ENCODE results near the gene CTRB2.

DNA sequence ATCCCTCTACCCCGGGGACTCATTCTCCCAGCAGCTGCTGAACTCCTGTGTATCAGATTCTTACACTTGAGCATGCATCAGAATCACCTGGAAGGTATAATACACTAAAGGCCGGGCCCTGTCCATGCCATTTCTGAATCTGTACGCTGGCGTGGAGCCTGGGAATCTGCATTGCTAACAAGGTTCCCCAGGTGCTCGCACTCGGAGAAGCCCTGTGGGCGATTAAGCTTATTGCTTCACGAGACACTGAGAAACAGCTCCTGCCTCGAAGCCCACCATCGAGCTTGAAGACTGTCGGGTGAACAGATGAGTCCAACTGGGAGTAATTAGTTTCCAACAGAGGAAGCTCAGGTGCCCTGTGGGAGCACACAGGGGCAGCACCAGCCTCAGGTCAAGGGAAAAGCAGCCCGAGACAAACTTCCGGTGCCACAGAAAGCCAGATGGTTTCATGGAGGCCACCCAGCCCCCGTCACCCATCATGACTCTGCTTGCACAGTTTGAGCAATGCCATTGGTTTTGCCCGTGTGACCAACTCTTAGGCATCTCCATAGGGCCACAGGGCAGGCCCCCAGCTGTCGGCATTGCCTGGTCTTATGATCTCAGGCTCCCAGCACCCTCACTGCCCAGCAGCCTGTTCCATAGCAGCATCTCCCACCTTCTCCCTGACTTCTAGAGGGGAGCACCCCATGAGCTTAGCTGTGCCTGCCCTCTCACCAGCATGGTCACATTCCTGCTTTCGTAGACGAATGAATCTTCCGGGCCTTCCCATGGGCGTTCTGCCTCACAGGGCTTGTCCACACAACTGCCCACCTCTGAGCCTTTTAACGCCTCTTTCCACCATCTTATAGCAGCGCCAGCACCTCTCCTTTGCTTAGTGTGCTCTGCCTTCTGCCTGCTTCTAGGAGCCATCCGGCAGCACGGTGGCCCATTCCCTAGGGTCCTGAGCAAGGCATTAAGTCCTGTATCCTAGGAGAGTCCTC, 10.9 kb downstream of the CTRB2 start:
- TF ChIP-seq EZH2 (IDR thresholded peaks at IDR 0.05; ENCODE audit: borderline replicate concordance, low read length): no peak
- TF ChIP-seq, protein P1, sequence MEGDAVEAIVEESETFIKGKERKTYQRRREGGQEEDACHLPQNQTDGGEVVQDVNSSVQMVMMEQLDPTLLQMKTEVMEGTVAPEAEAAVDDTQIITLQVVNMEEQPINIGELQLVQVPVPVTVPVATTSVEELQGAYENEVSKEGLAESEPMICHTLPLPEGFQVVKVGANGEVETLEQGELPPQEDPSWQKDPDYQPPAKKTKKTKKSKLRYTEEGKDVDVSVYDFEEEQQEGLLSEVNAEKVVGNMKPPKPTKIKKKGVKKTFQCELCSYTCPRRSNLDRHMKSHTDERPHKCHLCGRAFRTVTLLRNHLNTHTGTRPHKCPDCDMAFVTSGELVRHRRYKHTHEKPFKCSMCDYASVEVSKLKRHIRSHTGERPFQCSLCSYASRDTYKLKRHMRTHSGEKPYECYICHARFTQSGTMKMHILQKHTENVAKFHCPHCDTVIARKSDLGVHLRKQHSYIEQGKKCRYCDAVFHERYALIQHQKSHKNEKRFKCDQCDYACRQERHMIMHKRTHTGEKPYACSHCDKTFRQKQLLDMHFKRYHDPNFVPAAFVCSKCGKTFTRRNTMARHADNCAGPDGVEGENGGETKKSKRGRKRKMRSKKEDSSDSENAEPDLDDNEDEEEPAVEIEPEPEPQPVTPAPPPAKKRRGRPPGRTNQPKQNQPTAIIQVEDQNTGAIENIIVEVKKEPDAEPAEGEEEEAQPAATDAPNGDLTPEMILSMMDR (conservative IDR thresholded peaks at IDR 0.05 in 1 of 2, IDR thresholded peaks at IDR 0.05 in 1 of 2; ENCODE audit: extremely low read depth in 1 of 2, insufficient read depth in 1 of 2, low read depth in 1 of 2, low read length in 2 of 2): no peak
